GM10266 (cell line): ENCODE data around the gene XRN2.

Experiments
- DNase-seq: peaks from one replicate; pipeline ENCODE4 v3.0.0; 2012; ENCODE audit errors: extremely low spot score
- CTCF ChIP-seq: IDR thresholded peaks from 2 replicates; pipeline ENCODE4 v1.5.1; 2012; ENCODE audit warnings: mild to moderate bottlenecking, low read depth; ENCODE audit not compliant: control insufficient read depth, insufficient read depth; ENCODE audit errors: missing control alignments

Gene XRN2

DNA sequence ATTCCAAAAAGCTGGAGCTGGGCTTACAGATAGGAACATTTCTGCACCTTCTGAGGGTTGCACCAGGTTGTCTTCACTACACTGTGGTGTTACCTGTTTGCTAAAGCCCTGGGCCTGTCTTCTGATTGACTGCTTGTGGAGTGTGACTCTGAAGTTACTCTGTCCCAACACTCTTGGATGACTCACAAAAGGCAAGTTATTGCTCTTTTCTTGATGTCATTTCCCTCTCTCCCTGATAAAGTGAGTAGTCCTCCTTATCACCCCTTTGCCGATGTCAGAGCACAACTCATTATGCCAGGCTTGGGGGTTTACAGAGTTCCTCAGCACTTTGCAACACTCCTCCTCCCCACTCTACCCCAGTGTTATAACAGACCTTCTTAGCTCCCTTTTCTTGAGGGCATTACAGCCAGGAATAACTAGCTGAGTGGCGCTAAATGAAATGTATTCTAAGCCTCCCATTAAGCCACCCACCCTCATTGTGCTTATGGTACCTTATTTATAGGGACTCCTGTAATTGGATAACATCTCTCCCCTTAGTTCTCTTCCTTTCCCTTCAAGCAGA is 130.3 kb downstream of the XRN2 start:
- no peak for TF ChIP-seq CTCF
- DNase-seq: no peak

- no peak for DNase-seq
- TF ChIP-seq CTCF: no peak
Observed at GRCh38 chr20:21435576-21435975, 132.4 kb downstream of the XRN2 start.

DNA sequence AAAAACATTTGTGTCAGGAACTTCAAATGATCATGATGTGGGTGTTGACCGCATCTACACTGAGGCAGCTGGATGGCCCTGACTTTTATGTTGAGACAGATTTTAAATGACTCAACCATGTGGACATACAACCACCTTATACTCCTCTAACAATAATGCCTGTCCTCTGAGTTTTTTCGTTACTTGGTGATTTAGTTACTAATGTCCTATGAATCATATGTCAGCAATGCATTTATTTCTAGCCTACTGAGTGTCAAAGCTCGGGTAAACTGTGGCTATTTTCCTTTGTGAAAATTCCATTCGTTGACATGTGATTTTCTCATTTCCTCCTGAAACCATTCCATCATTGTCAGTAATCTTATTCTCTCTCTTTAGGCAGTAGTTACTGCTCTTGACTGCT is 133.1 kb downstream of the XRN2 start:
- no peak for TF ChIP-seq CTCF
- DNase-seq: no peak

DNA sequence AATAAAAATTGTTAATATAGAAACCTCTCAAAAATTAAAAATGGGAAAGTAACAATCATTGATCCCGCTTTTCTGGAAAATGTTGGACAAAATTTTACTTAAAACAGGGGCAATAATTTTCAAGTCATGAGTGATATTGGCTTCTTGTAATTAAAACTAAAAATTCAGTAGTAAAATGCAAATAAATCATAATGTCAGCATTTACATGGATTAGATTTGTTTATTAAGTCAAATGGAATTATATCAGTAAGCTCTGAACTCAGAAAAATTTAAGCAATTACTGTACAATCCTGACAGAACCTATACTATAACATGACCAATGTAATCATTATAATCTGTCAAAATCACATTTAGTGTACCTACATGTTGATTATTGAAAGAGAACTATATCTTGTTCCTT is 134.1 kb downstream of the XRN2 start:
- TF ChIP-seq CTCF: no peak
- DNase-seq: no peak

DNA sequence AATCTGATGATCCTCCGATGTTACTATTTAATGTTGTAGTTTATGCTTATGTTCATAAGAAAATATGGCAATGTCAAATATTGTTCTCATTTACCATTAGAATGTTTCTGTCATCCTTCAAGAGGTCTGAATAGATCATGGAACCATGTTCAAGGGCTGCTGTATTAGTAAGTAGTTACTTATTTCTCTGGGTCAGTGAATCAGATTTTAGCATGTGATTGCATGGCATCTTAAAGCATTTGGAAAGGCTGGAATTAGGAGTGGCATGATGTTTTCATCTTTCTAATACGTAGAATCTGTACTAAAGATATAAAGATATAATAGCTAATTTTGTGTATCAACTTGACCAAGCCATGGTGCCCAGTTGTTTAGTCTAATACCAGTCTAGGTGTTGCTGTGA is 134.7 kb downstream of the XRN2 start:
- no peak for TF ChIP-seq CTCF
- no peak for DNase-seq
